NCI-H2171 treated with DMSO at 0.1 percent for 48 hours (cell line): ENCODE data around the gene SRGAP1.
"Not testable (repeated sequence)": the region's sequence is repeated elsewhere in the genome, so short reads cannot be mapped to it uniquely, and the experiment has no call there.

Source experiments
- DNase-seq: peaks from one replicate; lab custom pipeline; 2025; lab: John Stamatoyannopoulos, UW

SRGAP1 gene

GRCh38 chr12:64053117-64053516, 208.6 kb downstream of the SRGAP1 start:
- DNase-seq: no peak

- no peak for DNase-seq
These were observed 209.6 kb downstream of the SRGAP1 start for GRCh38 chr12:64054079-64054520.

- DNase-seq: no peak
These were observed 212.2 kb downstream of the SRGAP1 start for GRCh38 chr12:64056741-64057140.

DNA sequence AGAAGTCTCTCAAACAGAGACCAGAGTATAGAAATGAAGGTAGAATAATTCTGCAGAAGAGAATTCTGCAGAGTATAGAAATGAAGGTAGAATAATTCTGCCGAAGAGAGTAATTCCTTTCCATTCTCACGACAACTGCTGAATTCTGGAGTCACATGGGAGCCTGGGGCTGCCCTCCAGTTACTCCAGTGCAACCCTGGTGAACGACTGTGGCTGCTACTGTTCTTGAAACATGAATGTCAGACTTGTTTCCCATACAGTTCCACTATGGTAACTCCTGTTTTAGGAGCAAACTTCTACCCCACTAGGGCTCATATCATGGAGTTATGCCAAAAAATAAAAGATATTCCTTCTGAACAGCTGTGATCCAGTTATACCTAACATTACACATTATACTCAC, 213.2 kb downstream of the SRGAP1 start:
- no peak for DNase-seq

DNA sequence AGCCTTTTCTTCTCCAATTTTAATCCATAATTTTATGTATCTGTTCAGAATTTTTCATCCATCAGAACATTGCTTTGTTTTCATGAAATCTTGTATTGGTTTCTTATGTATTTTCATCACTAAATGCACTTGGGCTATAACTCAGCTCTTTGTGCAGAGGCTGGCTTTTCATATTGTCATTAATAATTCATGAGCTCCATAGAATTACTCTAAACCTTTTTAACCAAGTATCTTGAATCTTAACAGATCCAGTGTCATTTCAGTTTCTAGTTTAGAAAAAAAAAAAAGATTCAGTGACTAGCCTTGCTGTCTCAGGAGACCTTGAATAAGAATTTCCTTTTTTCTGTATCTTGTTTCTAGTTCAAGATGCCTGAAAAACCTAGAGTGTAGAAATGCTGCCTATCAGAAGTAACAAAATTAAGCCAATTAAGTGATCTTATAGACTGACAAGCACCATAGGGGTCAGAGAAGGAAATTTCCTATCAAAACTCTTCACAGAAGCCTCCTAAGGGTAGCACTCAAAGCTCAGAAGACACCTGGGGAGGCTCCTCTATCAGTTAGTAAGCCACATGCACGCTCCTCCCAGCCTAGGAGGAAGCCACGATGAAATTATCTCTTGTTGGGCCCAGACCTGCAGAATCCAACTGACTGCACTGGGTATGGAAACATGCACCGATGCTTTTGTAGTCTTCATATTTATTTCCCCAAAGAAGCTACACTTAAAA, 214.2 kb downstream of the SRGAP1 start:
- DNase-seq: no peak

DNA sequence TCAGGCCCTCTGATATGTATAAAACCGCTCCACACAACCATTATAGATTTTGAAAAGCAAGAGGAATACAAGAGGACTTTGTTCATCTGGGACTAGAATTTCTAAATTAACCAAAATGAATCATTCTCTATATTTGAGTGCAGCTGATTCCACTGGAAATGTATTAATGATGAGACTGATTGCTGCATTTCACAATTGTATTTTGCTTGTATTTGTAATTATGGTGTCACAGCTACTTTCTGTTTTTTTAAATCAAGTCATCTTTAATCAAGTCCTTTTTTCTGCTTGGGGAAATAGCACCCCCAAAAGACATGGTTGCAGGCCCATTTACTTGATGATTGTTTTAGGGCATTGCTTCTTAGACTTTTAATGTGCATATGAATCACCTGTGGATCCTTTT, 215.2 kb downstream of the SRGAP1 start:
- DNase-seq: no peak

- no peak for DNase-seq
These were observed 217.4 kb downstream of the SRGAP1 start for GRCh38 chr12:64061868-64062375.

DNA sequence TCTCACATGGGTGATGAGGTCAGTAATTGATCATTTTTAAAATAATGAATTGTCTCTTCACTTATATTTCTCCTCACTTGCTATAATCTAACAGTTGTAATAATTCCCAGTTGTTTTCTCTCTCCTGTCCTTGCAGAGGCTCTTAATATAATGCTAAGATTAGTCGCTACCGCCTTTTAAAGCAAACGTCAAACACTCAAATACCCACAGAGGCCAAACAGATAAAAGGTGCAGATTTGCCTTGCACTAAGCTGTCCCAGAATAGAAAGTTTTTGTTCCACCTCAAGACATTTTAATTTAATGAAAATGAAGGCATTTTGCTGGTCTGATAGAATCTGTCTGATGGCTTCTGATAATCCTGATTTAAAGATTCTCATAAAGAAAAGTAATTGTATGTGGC, 218.6 kb downstream of the SRGAP1 start:
- no peak for DNase-seq

GRCh38 chr12:64064240-64064639, 219.7 kb downstream of the SRGAP1 start:
- DNase-seq: no peak

GRCh38 chr12:64064706-64065105, 220.2 kb downstream of the SRGAP1 start:
- no peak for DNase-seq

- no peak for DNase-seq
These were observed 221.5 kb downstream of the SRGAP1 start for GRCh38 chr12:64065881-64066451.

DNA sequence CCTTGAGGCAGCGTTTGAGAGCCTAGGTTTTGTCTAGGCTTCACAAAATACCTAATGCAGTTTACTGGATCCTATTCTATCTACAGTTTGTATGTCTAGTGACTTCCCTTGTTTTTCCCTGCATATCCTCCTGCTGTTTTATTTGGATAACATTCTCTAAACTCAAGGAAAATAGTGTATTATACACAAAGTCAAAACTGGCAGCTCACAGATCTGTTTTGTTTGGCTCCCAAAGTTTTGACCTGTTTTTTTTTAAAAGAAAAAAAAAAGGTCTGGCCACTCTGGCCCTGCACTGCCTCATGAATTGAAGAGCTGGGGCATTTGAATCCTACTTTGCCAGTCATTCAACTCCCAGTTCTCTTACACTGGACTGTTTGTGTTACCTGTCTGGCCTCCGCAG, 222.3 kb downstream of the SRGAP1 start:
- no peak for DNase-seq

DNA sequence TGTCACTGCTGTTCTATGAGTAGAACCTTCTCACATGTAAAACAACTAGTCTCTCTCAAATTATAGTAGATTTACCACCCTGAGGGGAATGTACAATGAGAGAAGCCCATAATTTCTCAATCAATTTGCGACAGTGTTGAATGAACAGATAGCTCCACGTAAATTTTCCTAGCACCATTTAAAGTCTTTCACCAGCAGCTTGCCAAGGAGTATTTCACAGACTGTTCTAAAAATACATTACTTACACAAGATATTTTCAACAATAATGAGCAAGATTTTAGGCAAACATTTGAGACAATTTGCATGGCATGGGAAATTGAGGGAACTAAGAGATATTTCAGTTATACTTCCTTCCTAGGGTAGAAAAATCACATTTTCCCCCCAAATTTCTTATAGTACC, 226.0 kb downstream of the SRGAP1 start:
- DNase-seq: no peak

DNA sequence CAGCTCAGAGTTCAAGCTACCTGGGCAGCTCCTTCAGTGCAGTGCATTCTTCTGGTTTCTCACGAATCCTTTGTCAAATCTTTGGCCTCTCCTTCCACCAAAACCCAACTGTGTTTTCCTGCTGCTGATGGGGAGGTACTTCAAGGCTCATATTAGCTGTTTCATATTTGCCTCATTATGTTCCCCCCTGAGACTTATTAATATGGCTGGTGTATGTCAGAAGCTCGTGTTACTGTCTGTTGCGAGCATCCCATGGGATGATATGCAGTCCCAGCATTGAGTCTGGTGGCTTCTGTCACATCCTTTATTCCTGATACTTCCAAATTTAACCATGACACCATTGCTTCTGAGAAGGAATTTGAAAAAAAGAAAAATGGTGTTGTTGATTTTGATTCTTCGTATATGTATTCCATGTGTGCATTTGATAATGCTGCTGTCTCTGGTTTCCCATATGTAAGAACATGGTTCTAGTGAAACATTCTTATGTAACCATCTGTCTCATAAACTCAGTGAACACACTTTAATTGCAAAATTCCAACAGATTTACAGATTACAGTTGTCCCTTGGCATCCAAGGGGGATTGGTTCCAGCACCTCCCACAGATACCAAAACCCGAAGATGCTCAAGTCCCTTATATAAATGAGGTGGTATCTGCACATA, 228.5 kb downstream of the SRGAP1 start:
- DNase-seq: peak; percentile 83

DNA sequence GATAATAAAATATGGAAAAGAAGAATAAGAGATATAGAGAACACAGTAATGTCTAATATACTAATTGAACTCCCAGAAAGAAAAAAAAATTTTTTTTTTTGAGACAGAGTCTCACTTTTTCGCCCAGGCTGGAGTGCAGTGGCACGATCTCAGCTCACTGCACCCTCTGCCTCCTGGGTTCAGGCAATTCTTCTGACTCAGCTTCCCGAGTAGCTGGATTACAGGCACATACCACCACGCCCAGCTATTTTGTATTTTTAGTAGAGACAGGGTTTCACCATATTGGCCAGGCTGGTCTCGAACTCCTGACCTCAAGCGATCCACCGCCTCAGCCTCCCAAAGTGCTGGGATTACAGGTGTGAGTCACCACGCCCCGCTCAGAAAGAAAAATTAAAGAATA, 232.1 kb downstream of the SRGAP1 start:
- not testable (repeated sequence) for DNase-seq

- DNase-seq: no peak
These were observed 233.4 kb downstream of the SRGAP1 start for GRCh38 chr12:64077922-64078321.

DNA sequence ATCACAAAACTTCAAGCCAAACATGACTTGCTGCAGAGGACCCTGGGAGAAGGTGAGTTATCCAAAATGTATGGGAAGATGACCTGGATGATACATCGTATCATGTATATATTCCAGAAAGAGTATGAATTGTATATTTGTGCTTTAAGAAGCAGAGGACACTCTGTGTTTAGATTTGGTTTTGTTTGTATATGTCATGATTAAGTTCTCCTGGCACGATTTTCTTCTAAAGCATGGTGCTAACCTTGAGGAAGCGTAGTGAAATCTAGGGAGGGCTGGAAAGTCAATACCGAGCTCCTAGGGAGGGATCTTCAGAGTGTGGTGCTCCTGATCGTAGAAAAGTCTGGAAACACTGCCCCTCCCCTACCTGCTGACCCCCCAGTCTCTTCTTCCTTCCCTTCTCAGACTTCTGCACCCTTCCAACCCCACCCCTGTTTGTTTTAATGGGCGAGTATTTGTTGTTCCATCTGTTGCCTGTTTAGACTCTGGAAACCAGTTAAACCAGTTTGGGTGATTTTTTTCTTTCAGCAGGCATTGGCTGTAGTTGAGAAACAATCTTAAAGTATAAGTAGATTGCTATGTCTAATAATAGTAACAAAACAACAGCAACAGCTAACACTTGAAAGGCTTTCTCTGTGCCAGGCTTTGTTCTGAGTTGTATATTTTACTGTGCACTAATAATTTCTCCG, 236.0 kb downstream of the SRGAP1 start:
- DNase-seq: no peak

DNA sequence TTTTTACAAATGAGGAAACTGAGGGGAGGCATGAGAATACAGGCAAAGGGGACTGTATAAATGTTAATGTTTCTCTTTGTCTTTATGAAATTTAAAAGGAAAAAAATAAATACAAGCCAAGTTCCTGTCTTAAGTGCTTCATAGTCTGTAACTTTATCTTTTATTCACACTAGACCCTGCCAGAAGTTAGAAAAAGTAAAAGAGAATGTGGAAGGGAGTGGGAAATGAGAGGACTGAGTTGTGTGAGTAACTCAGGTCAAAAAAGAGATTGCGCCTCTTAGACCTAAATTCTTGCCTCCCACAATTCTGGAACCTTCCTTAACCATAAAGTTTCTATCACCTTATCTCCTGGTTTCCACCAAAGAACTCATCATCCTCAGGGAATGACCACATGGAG, 236.5 kb downstream of the SRGAP1 start:
- DNase-seq: no peak

- DNase-seq: no peak
These were observed 237.6 kb downstream of the SRGAP1 start for GRCh38 chr12:64082116-64082515.

DNA sequence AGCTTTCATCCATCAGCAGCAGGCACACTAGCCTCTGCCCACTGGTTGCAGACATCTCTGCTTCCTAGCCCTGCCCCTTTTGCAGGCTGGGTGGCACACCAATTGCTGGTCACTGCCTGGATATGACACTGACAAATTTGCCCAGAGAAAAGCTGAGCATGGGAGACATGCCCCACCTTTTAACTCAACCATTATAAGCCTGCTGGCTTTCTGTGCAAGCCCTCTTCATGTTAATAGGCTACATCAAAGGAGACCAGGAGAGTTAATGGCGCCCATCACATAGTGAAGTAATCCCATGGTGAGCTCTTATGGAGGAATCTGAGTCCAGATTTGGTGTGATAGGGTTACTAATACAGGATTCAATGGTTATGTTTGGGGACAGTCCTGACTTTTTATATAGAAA, 238.4 kb downstream of the SRGAP1 start:
- DNase-seq: no peak

GRCh38 chr12:64083285-64084210, 239.0 kb downstream of the SRGAP1 start:
- peak; percentile 32 for DNase-seq

- no peak for DNase-seq
These were observed 240.7 kb downstream of the SRGAP1 start for GRCh38 chr12:64085154-64085553.
